ENCODE data around the gene CHN2.
"Not testable (repeated sequence)": the region's sequence is repeated elsewhere in the genome, so short reads cannot be mapped to it uniquely, and the experiment has no call there.

Gene CHN2

GRCh38 chr7:29189743-29190201 is 4.8 kb upstream of the CHN2 start:
- DNase-seq (ENCODE audit: low spot score), result no peak

DNA sequence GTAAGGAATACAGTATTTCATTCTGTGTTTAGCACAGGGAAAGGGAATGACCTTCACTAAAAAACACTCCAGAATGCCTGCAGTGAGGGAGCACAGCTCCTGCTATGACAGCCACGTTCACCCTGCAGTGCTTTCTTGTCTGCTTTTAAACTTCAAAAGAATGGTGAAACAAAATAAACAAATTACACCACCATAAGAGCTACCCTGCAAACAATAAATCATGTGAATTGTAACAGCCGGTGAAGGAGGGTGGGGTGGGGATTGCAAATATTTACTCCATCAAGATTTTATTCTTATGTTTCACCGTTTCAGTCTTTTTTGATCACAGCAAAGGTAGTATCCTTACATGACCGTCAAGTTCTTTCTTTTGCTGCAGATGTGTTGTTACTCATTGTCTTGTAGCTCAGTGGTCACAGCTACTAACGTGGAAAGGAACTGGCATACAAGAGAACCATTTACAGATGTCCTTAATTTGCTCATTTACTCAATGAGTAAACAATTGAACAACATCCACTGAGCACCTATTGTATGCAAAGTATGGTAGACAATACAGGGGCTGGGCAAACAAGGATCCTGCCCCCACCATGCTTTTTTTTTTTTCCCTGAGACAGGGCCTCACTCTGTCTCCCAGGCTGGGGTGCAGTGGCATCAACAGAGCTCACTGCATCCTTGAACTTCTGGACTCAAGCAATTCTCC is 4.1 kb upstream of the CHN2 start:
- DNase-seq (ENCODE audit: low spot score), result no peak

GRCh38 chr7:29192323-29192722 is 2.3 kb upstream of the CHN2 start:
- no peak for DNase-seq (ENCODE audit: low spot score)

DNA sequence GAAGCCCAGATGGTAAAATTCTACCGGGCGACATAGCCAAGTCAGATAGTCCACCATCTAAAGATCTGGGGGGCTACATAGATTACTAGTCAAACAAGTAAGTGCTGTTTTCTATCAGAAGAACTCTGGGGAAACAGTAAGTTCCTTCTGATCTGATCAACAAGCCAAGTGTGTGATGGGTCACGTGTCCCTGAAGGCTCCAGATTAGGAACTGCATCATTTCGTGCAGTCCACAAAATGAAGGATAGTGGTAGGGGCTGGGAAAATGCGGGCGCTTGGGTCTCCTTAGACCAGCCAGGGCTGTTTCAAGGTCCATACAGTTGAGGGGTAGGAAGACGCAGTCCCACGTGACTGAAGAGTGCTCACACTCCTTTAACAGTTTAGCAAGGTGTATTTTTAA is 1.8 kb upstream of the CHN2 start:
- DNase-seq (ENCODE audit: low spot score), result no peak

- no peak for DNase-seq (ENCODE audit: low spot score)
Observed at GRCh38 chr7:29193316-29194205, 1.0 kb upstream of the CHN2 start.

DNA sequence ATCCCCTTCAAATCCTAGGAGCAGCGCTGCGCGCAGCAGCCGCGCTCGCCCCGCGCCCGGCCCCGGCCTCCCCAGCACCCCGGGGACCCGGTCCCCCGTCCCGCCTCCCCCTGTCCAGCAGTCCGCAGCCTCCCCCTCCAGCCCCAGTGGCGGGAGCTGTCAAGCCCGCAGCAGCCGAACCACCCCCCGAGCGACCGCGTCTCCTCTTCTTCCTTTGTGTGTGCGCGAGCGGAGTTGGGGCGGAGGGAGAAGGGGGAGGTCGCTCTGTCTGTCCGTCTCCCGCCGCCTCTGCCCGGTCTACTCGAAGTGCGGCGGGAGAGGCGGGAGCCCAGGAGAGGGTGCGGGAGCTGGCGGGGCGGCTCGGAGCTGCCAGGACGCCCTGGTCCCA is 375 bp upstream of the CHN2 start:
- DNase-seq (ENCODE audit: low spot score), result no peak

DNA sequence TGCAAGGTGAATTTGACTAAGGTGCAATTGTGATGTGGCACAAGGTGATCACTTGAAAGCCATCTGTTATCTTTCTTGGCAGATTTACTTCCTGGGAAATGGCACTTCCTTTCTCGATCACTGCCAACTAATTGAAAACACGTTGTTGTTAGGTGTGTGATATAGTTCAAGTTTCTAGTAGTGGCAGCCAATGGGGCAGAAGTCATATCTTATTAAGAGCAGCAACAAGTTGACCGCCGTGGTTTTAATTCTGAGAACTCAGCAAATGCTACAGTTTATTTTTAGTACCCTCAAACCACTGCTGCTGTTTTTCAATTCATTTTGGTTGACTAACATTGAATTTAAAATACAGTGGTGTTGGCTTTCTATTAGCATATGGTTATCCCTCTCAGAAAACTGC is 1.6 kb downstream of the CHN2 start:
- no peak for DNase-seq (ENCODE audit: low spot score)

DNA sequence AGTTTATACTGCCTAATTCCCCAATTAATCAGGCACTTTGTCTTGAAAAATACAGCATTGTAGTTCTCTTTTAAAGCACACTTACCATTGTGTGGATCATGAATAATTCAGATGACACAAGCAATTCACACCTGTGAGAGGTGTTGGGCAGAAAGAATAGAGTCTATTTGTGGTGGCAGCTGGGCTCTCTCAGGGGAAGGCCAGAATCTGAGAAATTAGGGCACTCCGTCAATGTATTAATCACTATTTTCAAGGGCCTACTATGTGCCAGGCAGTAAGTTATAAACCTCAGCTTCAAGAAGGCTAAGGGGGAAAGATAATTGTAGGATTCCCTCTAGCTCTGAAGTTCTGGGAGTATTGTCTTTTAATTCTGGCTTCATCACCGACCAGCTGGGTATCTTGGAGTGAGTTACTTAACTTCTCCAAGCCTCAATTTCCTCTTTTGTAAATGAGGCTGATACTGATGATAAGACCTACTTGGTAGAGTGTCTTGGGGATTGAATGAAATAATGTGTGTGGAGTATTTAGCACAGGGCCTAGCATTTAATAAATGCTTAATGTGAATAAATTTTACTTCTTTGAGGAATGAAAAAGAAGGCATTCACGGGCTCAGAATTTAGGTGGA is 2.5 kb downstream of the CHN2 start:
- DNase-seq (ENCODE audit: low spot score), result no peak

DNA sequence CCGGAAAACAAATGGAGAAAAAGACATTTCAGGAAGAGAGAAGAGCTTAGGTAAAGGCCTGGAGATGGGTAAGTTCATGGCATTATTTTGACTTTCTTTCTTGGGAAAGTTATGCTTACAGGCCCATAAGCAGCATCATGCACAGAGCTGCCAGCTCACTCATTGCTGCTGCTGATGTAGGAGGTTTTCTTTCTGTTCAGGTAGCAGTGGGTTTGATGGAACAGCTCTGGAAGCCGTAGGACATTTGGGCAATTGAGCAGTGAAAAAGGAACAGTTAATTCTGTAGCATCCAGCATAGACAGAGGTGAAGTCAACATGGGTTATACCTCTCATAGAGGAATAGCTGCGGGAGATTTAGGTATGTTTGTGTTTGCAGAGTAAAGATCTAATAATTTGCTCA is 3.3 kb downstream of the CHN2 start:
- no peak for DNase-seq (ENCODE audit: low spot score)

DNA sequence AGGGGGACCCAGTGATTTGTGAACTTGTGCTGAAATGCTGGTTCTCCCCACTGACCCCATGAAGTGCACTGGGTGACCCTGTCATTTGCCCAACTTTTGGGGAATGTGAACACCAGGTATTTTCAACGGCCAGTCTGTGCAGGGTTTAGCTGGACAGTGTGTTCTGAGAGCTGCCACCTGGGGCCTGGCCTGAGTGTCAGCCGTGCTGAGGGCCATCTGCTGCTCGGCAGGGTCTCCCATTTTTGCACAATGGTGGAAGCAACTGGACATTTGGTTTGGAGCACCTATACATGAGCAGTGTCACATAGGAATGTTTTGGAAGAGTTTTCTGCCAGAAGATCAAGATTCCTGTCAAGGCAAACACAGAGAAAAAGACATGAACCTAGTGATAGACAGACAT is 5.2 kb downstream of the CHN2 start:
- no peak for DNase-seq (ENCODE audit: low spot score)

DNA sequence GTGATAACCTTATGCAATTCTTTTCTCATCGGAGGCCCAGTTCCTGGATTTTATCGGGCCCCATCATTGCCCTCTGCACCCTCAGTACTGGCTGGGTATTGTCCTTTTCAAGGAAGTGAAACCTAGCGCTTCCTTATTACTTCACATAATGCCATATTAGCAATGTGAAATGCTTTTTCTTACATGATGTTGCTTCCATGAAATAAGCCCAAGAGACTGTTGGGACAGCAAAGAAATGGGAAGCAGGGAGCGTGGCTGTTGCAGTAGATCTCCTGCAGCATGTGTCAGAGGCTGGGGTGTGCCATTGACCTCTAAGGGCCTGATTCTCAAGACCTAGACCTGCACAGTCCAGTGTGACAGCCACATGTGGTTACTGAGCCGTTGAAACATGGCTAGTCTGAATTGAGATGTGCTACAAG is 8.1 kb downstream of the CHN2 start:
- no peak for DNase-seq (ENCODE audit: low spot score)

DNA sequence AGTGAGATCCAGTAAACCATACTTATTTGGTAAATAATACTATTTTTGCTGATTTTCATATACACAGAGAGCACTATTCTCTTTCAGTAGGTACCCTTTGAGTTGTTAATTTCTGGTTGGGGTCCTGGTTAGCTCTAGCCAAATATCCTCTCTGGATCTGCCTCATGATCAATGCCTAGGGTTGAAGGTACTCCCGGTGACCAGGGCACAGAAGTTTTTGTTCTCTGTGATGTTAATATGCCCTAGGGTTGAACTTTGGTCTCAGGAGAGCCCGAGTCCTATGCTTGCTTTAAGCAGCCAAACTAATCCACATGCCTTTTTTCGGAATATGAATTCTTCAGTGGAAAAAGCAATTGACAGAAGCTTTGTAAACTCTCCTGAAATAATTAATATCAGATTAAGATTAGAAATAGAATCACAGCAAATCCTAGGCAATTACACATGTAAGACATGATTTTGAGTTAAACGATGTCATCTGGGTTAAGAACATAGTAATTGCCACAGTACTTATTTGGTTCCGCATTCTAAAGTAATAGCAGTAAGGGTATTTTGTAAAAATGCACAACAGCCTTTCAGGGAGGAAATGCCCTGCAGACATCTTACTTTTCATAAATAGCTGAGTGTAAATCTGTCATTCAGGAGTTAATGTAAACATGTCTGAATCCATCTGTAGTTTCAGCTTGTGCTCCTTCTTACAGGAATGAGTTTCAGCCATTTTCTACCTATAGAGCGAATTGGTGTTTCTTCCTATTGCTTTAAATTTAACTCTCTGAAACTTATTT is 10.1 kb downstream of the CHN2 start:
- DNase-seq (ENCODE audit: low spot score), result no peak

DNA sequence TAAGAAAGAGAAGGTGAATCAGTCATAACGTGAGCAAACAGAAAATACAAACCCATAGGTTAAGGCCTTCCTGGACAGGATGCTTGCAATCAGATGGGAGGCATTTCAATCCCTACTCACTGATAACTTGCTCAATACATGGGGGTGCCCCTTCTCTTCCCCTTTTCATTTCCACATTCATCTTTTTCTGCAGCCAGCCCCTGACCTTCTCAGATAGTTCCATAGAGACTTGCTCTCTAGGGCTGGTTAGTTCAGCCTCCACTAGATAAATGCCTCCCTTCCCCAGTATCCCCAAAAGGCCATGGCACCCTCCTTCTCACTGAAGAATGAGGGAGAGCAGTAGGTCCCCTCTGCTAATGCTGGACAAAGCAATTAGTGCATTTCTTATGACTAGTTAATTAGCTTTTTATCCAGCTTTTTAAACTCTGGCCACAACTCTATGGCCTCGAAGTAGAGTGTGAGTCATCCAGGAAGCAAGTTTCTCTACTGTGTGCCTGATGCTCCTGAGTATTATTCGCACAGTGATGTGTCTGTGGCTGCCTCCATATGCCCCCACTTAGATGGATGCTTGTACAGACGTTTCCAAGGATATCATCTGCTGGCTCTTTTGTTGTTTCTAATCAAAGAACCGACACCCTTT is 12.7 kb downstream of the CHN2 start:
- DNase-seq (ENCODE audit: low spot score), result peak; percentile 59

DNA sequence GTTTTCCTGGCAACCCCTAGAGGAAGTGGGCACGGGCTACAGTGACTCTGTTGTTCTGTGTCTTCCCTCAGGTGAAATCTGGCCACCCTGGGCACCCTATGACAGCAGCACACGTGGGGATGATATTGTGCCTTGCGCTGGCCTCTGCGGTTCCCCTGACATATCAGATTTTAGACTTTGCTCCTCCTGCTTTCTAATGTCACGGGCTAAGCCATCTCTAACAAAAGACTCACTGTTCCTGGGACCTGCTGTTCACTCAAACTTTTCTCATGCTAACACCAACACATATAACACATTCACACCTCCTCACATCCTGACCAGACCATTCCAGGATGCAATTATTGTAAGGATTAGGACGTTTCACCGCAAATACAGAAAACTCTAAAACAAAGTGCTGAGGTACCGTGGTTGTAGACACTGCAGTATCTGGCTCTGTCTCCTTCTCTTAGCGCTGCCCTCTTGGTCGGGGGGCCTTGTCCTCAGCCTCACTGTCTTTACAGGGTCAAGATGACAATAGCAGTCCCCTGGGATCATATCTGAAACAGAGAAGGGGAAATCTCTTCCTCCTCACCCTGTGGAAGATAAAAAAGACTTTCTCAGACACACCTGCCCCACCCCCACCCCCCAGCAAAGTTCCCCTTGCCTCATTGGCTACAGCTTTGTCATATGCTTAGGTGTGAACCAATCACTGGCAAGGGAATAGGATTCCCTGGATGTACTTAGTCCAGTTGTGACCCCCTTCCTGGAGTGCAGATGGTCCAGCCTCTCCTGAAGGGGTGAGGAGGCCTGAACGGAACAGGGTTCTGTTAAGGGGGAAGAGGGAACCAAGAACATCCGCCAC is 14.1 kb downstream of the CHN2 start:
- no peak for DNase-seq (ENCODE audit: low spot score)

- DNase-seq (ENCODE audit: low spot score), result no peak
Observed at GRCh38 chr7:29209745-29210144, 15.2 kb downstream of the CHN2 start.

- not testable (repeated sequence) for DNase-seq (ENCODE audit: low spot score)
Observed at GRCh38 chr7:29212736-29213135, 18.2 kb downstream of the CHN2 start.

DNA sequence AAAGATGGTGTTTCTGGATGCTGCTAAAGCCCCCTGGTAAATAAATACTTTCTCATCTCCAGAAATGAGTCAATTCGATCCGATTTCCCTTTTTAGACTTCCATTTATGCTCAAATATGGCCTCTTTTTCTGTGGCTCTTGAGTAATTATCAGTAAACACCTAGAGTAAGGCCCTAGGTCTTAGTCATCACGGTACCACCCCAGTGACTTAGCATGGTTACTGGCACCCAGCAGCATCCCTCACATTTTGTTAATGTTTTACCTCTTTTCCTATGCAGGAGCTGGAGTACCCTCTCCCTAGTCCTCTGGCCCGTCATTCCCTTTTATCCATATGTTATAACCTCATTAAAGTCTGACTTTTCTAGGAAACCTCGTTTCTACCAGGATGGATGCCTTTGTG is 19.5 kb downstream of the CHN2 start:
- no peak for DNase-seq (ENCODE audit: low spot score)

DNA sequence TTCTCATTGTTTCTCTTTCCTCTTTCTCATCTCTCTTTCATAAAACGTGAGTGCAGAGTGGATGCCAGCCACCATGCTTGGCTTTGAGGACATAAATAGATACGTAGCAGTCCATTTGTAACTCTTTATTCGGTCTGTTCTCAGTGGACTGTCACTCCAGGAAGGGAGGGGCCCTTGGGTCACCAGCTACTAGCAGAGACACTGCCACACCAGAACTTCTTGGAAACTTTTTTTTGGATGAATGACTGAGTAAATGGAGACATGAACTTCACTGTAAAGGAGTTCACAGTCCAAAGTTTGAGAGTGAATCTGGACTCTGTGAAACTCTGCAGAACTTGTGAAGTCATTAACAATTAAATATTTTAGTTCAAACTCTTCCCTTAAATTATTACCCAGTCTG is 20.2 kb downstream of the CHN2 start:
- no peak for DNase-seq (ENCODE audit: low spot score)

DNA sequence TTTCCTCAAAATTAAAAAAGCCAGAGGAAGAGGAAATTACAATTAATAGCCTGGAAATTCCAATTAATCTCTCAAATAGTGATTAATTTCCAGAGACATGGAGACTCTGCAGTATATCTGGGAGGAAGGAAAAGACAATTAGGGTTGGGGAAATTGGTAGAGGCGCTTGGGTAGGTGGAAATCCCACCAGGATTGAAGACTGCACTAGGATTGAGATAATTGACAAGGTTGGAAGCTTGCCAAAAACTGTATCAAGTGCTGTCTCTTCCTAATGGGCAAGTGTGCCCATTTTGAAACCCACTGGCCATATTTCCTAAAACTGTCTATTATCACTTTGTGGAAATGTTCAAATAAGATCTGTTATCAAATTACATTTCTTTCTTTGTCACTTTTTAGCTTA is 21.6 kb downstream of the CHN2 start:
- DNase-seq (ENCODE audit: low spot score), result no peak

- no peak for DNase-seq (ENCODE audit: low spot score)
Observed at GRCh38 chr7:29217113-29217512, 22.5 kb downstream of the CHN2 start.

DNA sequence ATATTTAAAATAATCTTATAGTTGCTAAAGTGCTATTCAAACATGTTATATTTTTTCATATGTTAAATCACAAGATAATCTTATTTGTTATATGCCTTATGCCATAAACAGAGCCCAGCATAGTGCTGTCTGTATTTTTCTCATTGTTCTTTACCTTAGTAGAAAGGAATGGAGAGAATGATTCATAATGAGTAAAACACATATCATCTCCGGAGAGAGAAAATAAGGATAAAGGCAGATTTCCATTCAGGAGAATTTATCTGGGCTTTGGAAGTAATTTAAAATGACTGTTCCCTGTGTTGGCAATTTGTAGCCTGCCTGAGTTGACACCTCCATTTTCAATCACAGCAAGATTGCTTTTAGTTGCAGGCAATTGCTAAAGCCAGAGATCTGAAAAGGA is 30.2 kb downstream of the CHN2 start:
- peak; percentile 37 for DNase-seq (ENCODE audit: low spot score)

Data from kidney capillary endothelial cell (primary cell).